MCF 10A (cell line): Measurements from ENCODE around the gene C3orf49. TPM values are rescaled to one million over a fixed set of nuclear protein-coding genes. Genes with fewer than 3 reads are reported as not detected.

Source experiments
- BruUV-seq: library from RNA; stranded (reverse); fragments of 400-500 nt; replicated peaks from 2 replicates; lab custom pipeline; 2021; lab: Mats Ljungman, UMichigan
- CTCF ChIA-PET: fragments of 300-600 bp; sonication (Branson Sonifier 250); formaldehyde crosslinking; extraction: SDS; loops from one replicate; lab custom pipeline; 2021; ENCODE audit warnings: antibody characterized with exemption, inconsistent platforms; lab: Yijun Ruan, JAX
- POLR2A ChIA-PET: fragments of 300-600, 350-650 bp; sonication (Branson Sonifier 250); formaldehyde crosslinking; extraction: SDS; loops from one replicate; lab custom pipeline; 2020; ENCODE audit warnings: antibody characterized with exemption, inconsistent platforms; lab: Yijun Ruan, JAX
- DNase-seq: peaks from one replicate; pipeline ENCODE4 v3.0.0-alpha.2; 2018; ENCODE audit not compliant: unreplicated experiment
- H3K27ac Mint-ChIP-seq: one replicate; pipeline ENCODE4 v1.8.0; 2022; ENCODE audit warnings: mild to moderate bottlenecking, low read depth, mixed read lengths; ENCODE audit not compliant: unreplicated experiment
- H3K27me3 Mint-ChIP-seq: one replicate; pipeline ENCODE4 v1.8.0; 2022; ENCODE audit warnings: mixed read lengths; ENCODE audit not compliant: insufficient read depth, unreplicated experiment
- H3K36me3 Mint-ChIP-seq: one replicate; pipeline ENCODE4 v1.8.0; 2022; ENCODE audit warnings: mild to moderate bottlenecking, moderate library complexity, mixed read lengths; ENCODE audit not compliant: insufficient read depth, unreplicated experiment
- H3K4me1 Mint-ChIP-seq: one replicate; pipeline ENCODE4 v1.8.0; 2022; ENCODE audit warnings: mixed read lengths; ENCODE audit not compliant: insufficient read depth, unreplicated experiment
- H3K4me3 Mint-ChIP-seq: one replicate; pipeline ENCODE4 v1.8.0; 2022; ENCODE audit warnings: mild to moderate bottlenecking, moderate library complexity, mixed read lengths; ENCODE audit not compliant: unreplicated experiment
- H3K9me3 Mint-ChIP-seq: one replicate; pipeline ENCODE4 v1.8.0; 2022; ENCODE audit warnings: mixed read lengths; ENCODE audit not compliant: unreplicated experiment
- intact Hi-C: fragments of 100-400 bp; cut with micrococcal nuclease; formaldehyde crosslinking; loops from 2 replicates; pipeline ENCODE4 v1.14.1; 2022
- total RNA-seq: library from RNA; stranded (reverse); gene quantifications from 2 replicates; pipeline ENCODE4 v1.2.3, GENCODE V29; 2022
- TF ChIP-seq, protein P1 (sequence below): fragments of 200-600 bp; IDR thresholded peaks from one replicate; pipeline ENCODE4 v1.8.0; 2022; ENCODE audit warnings: antibody characterized with exemption, mild to moderate bottlenecking; ENCODE audit not compliant: unreplicated experiment

The C3orf49 gene
- total RNA-seq, 1 experiment from 2014 or later = not detected

DNA sequence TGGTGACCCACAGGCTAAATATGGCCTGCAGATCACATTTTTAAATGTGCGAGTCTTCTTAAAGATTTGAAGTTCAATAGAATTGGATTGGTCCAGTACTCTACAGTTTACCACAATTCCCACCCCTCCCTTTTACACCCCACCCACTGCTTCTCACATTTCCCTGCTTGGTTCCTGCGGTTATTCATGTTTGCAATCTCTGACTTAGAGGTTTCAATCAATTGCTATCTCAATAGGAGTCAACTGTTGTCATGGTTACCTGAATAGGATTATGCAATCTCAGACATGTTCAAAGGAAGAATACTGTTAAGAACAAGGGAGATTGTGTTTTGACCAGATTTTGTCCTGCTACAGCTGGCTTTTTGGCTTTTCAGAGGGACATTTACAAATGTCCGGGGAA, 4.9 kb upstream of the C3orf49 start:
- no TSS peak for BruUV-seq
- Mint-ChIP-seq H3K27me3 (no peaks in the 10 kb centered on the region), H3K4me3 (no peak overlapping the region), H3K9me3 (no peaks in the 10 kb centered on the region), H3K4me1 (peaks cover 14% of the 10 kb centered on the region), H3K36me3 (no peaks in the 10 kb centered on the region), H3K27ac (no peak overlapping the region)
- TF ChIP-seq, protein P1, sequence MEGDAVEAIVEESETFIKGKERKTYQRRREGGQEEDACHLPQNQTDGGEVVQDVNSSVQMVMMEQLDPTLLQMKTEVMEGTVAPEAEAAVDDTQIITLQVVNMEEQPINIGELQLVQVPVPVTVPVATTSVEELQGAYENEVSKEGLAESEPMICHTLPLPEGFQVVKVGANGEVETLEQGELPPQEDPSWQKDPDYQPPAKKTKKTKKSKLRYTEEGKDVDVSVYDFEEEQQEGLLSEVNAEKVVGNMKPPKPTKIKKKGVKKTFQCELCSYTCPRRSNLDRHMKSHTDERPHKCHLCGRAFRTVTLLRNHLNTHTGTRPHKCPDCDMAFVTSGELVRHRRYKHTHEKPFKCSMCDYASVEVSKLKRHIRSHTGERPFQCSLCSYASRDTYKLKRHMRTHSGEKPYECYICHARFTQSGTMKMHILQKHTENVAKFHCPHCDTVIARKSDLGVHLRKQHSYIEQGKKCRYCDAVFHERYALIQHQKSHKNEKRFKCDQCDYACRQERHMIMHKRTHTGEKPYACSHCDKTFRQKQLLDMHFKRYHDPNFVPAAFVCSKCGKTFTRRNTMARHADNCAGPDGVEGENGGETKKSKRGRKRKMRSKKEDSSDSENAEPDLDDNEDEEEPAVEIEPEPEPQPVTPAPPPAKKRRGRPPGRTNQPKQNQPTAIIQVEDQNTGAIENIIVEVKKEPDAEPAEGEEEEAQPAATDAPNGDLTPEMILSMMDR = no peak
- intact Hi-C loops = no loop called here
- ChIA-PET CTCF (interaction anchor here (1.6 to 16.7 kb wide), 2 partner anchors 11 to 461 kb away, joined by 6 to 401 read pairs; no protein-coding TSS in a partner anchor), POLR2A (no interaction called here)
- no peak for DNase-seq

DNA sequence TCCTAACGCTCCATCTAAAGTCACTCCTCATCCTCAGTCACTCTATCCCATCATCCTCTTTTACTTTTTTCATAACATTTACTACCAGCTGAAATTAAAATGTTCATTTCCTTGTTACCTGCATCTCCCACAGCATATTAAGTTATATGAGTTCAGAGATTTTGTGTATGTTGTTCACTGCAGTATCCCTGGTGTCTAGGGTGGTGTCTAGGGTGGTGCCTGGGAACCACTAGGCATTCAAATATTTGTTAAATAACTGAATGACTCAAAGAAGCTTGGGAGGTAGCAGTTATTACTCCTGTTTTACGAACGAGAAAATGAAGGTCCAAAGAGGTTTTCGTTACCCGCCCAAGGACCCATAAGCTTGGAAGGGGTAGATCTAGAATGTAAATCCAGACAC, 1.9 kb upstream of the C3orf49 start:
- DNase-seq = no peak
- Mint-ChIP-seq H3K27me3 (no peaks in the 10 kb centered on the region), H3K4me1 (peaks cover 4% of the 10 kb centered on the region), H3K9me3 (no peaks in the 10 kb centered on the region), H3K36me3 (no peaks in the 10 kb centered on the region), H3K4me3 (no peak overlapping the region), H3K27ac (no peak overlapping the region)
- TF ChIP-seq, protein P1 = no peak
- intact Hi-C loops = loop anchor here (5.0 kb wide), 1 partner anchor 175 kb away; no protein-coding TSS in a partner anchor
- BruUV-seq = no TSS peak
- ChIA-PET POLR2A (no interaction called here), CTCF (interaction anchor here (0.8 to 16.7 kb wide), 10 partner anchors 13 to 473 kb away, joined by 3 to 401 read pairs (median 8); no protein-coding TSS in a partner anchor)

DNA sequence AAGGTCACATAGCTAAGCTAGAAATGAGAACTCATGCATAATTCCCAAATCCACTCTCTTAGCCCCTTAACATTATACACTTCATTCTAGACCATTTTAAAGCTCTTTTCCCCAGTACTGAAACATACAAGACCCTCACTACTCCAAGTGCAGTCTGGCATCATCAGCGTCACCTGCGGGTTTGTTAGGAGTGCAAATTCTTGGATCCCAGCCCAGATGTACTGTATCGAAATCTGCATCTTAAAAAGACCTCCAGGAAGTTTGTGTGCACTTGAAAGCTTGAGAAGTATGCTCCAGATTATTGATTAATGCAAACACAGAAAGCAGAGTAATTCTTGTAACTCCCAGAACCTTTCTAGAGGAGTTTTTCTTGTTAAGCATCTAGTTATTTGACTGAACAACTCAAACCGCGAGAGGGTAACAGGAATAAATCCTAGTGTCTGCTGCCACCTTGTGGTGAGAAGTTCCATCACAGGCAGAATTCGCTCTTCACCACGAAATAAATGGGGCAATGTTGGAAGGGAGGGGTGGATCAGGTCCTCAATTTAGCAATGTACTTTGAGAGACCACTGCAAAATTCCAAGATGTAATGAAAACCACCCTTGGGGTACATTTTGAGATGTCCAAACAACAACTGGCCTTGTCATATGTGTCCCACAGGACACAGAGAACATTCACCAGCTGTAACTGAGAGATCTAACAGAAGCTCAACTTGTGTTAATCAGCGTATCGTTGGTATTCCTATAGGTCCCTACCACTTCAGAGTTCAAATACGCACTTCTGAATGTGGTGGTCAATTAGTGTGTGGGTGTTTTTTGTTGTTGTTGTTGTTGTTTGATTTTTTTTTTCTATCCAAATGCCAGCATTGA, 583 bp upstream of the C3orf49 start:
- Mint-ChIP-seq H3K27me3 (no peaks in the 10 kb centered on the region), H3K4me1 (peaks cover 4% of the 10 kb centered on the region), H3K27ac (no peak overlapping the region), H3K4me3 (no peak overlapping the region), H3K9me3 (no peaks in the 10 kb centered on the region), H3K36me3 (no peaks in the 10 kb centered on the region)
- peak; percentile 71 for DNase-seq
- TF ChIP-seq, protein P1 = peak; percentile 74
- BruUV-seq = no TSS peak
- CTCF ChIA-PET = interaction anchor here (0.5 to 16.7 kb wide), 38 partner anchors 13 to 1530 kb away, joined by 3 to 401 read pairs (median 4); no protein-coding TSS in a partner anchor
- POLR2A ChIA-PET = no interaction called here
- intact Hi-C loops = loop anchor here (1.0 to 5.0 kb wide), 3 partner anchors 26 to 467 kb away; no protein-coding TSS in a partner anchor

DNA sequence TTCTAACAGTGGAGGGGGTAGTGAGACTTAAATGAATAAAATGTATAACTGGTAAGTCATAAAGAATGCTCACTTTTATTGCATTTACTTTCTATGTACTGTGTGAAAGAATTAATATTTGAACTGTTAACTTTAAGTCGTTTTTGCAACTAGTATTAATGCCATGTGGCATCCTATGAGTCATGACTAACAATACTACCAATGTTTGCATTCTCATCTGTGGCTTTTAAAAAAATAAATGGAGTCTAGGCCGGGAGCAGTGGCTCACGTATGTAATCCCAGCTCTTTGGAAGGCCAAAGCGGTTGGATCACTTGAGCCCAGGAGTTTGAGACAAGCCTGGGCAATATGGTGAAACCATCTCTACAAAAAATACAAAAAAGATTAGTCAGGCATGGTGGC, 5.2 kb downstream of the C3orf49 start:
- BruUV-seq = no TSS peak
- ChIA-PET CTCF (interaction anchor here (0.7 to 16.7 kb wide), 3 partner anchors 10 to 471 kb away, joined by 3 to 401 read pairs (median 14); no protein-coding TSS in a partner anchor), POLR2A (interaction anchor here (0.6 to 0.7 kb wide), 3 partner anchors 481 to 1211 kb away, joined by 3 to 5 read pairs (median 3); no protein-coding TSS in a partner anchor)
- intact Hi-C loops = no loop called here
- TF ChIP-seq, protein P1 = no peak
- Mint-ChIP-seq H3K9me3 (no peaks in the 10 kb centered on the region), H3K27ac (peak overlapping the region; percentile 83), H3K4me1 (peaks cover 12% of the 10 kb centered on the region), H3K27me3 (no peaks in the 10 kb centered on the region), H3K36me3 (peaks cover 18% of the 10 kb centered on the region), H3K4me3 (no peak overlapping the region)
- DNase-seq = peak; percentile 69
